Uterus (tissue), 4 donors: ENCODE measurements around the gene RIPK1. TPM values are rescaled to one million over a fixed set of nuclear protein-coding genes. Genes with fewer than 3 reads are reported as not detected.
"Not testable (repeated sequence)": the region's sequence is repeated elsewhere in the genome, so short reads cannot be mapped to it uniquely, and the experiment has no call there.

ENCODE experiments used
- DNase-seq, 2 donors: peaks; one replicate each; pipeline ENCODE4 v3.0.0-alpha.2; 2019 to 2020
- H3K27ac ChIP-seq, 2 donors: fragments of 200-600 bp; sonication (generic); 1 replicate in 1 of 2; 2 replicates in 1 of 2; pipeline ENCODE4 v1.5.1; 2016 to 2018
- H3K27me3 ChIP-seq, 2 donors: fragments of 200-600 bp; sonication (generic); one replicate each; pipeline ENCODE4 v1.5.1; 2018 to 2019; ENCODE audit warnings: control low read depth in 1 of 2
- H3K36me3 ChIP-seq, 2 donors: fragments of 200-600 bp; sonication (generic); one replicate each; pipeline ENCODE4 v1.5.1; 2019; ENCODE audit warnings: control low read depth in 1 of 2
- H3K4me1 ChIP-seq, 2 donors: fragments of 200-600 bp; sonication (generic); one replicate each; pipeline ENCODE4 v1.5.1; 2018 to 2019; ENCODE audit warnings: control low read depth in 1 of 2
- H3K4me3 ChIP-seq, 2 donors: fragments of 200-600 bp; sonication (generic); 1 replicate in 1 of 2; 2 replicates in 1 of 2; pipeline ENCODE4 v1.5.1; 2018 to 2019; ENCODE audit warnings: mild to moderate bottlenecking in 1 of 2
- H3K9me3 ChIP-seq, 2 donors: fragments of 200-600 bp; sonication (generic); one replicate each; pipeline ENCODE4 v1.5.1; 2019; ENCODE audit warnings: control low read depth in 1 of 2
- POLR2A ChIP-seq, 2 donors: fragments of 450-650 bp; IDR thresholded peaks; one replicate each; pipeline ENCODE4 v1.6.1; 2016; ENCODE audit warnings: antibody characterized with exemption in 2 of 2, mild to moderate bottlenecking in 1 of 2, moderate library complexity in 1 of 2
- intact Hi-C: fragments of 100-400 bp; cut with DNase I; formaldehyde crosslinking; loops from one replicate; pipeline ENCODE4 v1.15.1; 2023; ENCODE audit warnings: low total_unique reads
- total RNA-seq, 4 donors: library from RNA; depleted of rRNA in 3 of 4; stranded (reverse); fragments of >200 nt in 3 of 4; gene quantifications; one replicate each; pipeline versions ENCODE4 v1.1.0 to v1.2.4, GENCODE V29; 2014 to 2023
- TF ChIP-seq, protein P1 (sequence below), 4 experiments: fragments of 200-600 bp in 2 of 4; fragments of 450-650 bp in 2 of 4; sonication (generic) in 2 of 4; IDR thresholded peaks; one replicate each; pipeline ENCODE4 v1.5.1; 2016 to 2019; ENCODE audit warnings: antibody characterized with exemption in 4 of 4, mild to moderate bottlenecking in 2 of 4, moderate library complexity in 1 of 4
- donor health status: DM: yes; HTN: yes; CAD: no.

RIPK1 gene
- total RNA-seq, 4 donors from 2014 or later: 11.5 to 35.0 (median 30.1) TPM

DNA sequence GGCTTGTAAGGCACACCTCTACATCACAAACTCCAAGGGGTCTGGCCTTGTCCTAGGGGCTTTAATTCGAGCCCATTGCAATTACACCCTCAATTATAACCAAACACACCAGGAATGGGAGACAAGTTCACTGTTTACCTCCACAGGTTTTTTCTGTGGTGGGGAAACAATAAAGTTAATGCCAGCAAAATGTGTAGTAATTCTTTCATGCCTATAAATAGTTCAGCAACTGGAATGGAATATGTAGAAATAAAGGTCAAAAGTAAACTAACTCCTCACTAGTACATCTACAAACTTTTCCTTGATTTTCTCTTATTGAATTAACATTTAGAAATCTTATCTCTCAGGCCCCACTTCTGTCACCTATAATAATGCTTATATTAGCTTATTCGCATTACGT lies 27.1 kb upstream of the RIPK1 start:
- Histone ChIP-seq H3K27me3 (no peaks in the 10 kb centered on the region), H3K9me3 (no peaks in the 10 kb centered on the region), H3K4me1 (no peaks in the 10 kb centered on the region), H3K27ac (no peak overlapping the region), H3K4me3 (no peak overlapping the region), H3K36me3 (no peaks in the 10 kb centered on the region)
- intact Hi-C loops: no loop called here
- DNase-seq: no peak
- TF ChIP-seq POLR2A (IDR thresholded peaks at IDR 0.05): no peak
- TF ChIP-seq, protein P1, sequence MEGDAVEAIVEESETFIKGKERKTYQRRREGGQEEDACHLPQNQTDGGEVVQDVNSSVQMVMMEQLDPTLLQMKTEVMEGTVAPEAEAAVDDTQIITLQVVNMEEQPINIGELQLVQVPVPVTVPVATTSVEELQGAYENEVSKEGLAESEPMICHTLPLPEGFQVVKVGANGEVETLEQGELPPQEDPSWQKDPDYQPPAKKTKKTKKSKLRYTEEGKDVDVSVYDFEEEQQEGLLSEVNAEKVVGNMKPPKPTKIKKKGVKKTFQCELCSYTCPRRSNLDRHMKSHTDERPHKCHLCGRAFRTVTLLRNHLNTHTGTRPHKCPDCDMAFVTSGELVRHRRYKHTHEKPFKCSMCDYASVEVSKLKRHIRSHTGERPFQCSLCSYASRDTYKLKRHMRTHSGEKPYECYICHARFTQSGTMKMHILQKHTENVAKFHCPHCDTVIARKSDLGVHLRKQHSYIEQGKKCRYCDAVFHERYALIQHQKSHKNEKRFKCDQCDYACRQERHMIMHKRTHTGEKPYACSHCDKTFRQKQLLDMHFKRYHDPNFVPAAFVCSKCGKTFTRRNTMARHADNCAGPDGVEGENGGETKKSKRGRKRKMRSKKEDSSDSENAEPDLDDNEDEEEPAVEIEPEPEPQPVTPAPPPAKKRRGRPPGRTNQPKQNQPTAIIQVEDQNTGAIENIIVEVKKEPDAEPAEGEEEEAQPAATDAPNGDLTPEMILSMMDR (IDR thresholded peaks at IDR 0.05): no peak

DNA sequence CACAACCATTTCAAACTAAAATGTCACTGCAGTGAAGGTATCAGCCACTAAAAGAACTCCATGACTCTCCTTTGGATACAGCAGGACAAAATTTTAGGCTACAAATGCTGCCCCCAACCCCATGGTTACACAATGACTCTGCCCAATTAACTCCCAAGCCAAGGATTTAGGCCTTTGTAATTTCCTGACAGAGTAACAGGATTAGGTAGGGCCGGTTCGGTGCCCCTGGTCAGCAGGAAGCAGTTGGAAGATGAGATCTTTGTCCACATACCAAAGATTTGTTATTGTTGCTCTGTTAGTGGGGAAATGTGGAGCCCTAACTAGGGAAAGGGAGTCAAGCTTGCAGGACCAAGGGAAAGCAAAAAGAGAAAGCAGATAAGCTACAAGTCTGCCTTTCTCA lies 26.7 kb upstream of the RIPK1 start:
- no peaks in the 10 kb centered on the region for H3K9me3 ChIP-seq
- H3K36me3 ChIP-seq: no peaks in the 10 kb centered on the region
- TF ChIP-seq, protein P1 (IDR thresholded peaks at IDR 0.05): no peak
- TF ChIP-seq POLR2A (IDR thresholded peaks at IDR 0.05): no peak
- no peak for DNase-seq
- no peak overlapping the region for H3K4me3 ChIP-seq
- H3K27me3 ChIP-seq: no peaks in the 10 kb centered on the region
- H3K4me1 ChIP-seq: no peaks in the 10 kb centered on the region
- H3K27ac ChIP-seq: no peak overlapping the region
- intact Hi-C loops: no loop called here

DNA sequence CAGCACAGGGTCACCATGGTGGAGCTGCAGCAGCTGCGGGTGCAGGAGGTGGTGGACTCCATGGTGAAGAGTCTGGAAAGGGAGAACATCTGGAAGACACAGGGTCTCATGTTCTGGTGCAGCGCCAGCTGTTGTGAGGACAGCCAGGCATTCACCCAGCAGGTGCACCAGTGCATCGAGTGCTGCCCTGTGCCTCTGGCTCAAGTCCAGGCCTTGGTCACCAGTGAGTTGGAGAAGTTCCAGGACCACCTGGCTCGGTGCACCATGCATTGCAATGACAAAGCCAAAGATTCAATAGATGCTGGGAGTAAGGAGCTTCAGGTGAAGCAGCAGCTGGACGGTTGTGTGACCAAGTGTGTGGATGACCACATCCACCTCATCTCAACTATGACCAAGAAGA lies 22.9 kb upstream of the RIPK1 start:
- no peak for TF ChIP-seq POLR2A (IDR thresholded peaks at IDR 0.05)
- TF ChIP-seq, protein P1 (IDR thresholded peaks at IDR 0.05): no peak
- no peaks in the 10 kb centered on the region for H3K36me3 ChIP-seq
- H3K4me1 ChIP-seq: no peaks in the 10 kb centered on the region
- intact Hi-C loops: no loop called here
- H3K9me3 ChIP-seq: no peaks in the 10 kb centered on the region
- no peaks in the 10 kb centered on the region for H3K27me3 ChIP-seq
- H3K4me3 ChIP-seq: no peak overlapping the region
- H3K27ac ChIP-seq: no peak overlapping the region
- DNase-seq: no peak

DNA sequence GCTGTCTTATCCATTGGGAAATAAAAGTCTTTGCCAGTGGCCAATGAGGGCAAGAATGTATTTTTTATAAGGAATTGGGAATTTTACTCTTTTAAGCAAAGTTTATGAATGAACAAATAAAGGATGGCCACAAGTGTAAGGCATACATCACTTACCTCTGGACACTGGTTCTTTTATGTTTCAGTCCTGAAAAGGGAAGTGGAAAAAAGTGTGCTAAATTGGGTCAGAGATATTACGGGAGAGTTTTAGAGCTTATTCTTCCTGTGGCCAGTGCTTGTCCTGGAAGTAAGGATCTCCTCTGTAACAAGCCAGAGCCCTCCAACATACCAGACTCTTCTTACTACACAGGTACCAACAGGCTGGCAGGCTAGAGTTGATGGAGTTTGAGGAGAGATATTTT lies 22.5 kb upstream of the RIPK1 start:
- intact Hi-C loops: no loop called here
- Histone ChIP-seq H3K27me3 (no peaks in the 10 kb centered on the region), H3K9me3 (no peaks in the 10 kb centered on the region), H3K4me3 (no peak overlapping the region), H3K27ac (no peak overlapping the region), H3K4me1 (no peaks in the 10 kb centered on the region), H3K36me3 (no peaks in the 10 kb centered on the region)
- TF ChIP-seq POLR2A (IDR thresholded peaks at IDR 0.05): no peak
- TF ChIP-seq, protein P1 (IDR thresholded peaks at IDR 0.05): no peak
- DNase-seq: no peak

DNA sequence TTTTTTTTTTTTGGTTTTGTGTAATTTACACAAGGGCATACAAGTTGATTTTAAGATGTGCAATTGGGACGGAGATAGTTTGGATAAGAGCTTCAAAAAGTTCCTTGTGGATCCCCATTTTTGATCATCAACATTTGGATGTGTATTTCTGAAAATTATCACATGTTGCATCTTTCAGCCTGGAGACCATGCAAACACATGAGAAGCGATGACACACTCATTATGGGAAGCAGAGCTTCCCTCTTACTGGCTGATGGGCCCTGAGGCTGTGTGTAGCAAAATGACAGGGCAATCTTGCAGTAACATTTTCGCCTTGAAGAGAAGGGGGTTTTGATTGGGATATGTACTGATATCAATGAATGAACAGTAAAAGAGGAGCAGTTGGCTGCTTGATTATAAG lies 22.0 kb upstream of the RIPK1 start:
- H3K36me3 ChIP-seq: no peaks in the 10 kb centered on the region
- no peak for DNase-seq
- no peak overlapping the region for H3K27ac ChIP-seq
- no peaks in the 10 kb centered on the region for H3K4me1 ChIP-seq
- no peaks in the 10 kb centered on the region for H3K27me3 ChIP-seq
- no peaks in the 10 kb centered on the region for H3K9me3 ChIP-seq
- no peak overlapping the region for H3K4me3 ChIP-seq
- intact Hi-C loops: no loop called here
- TF ChIP-seq, protein P1 (IDR thresholded peaks at IDR 0.05): no peak
- no peak for TF ChIP-seq POLR2A (IDR thresholded peaks at IDR 0.05)

DNA sequence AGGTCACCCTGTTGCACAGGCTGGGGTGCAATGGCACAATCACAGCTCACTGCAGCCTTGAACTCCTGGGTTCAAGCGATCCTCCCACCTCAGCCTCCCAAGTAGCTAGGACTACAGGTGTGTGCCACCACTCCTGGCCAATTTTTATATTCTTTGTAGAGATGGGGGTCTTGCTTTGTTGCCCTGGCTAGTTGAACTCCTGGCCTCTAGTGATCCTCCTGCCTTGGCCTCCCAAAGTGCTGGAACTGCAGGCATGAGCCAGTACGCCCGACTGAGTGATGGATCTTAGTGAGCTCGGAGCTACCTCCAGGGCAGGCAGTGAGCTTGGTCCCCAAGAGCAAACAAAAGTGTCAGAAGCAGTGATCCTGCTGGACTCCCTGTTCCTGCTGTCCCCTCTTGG lies 20.3 kb upstream of the RIPK1 start:
- H3K27ac ChIP-seq, H3K27me3 ChIP-seq, H3K4me1 ChIP-seq, DNase-seq, intact Hi-C loops, H3K9me3 ChIP-seq, H3K4me3 ChIP-seq, H3K36me3 ChIP-seq: not testable (repeated sequence)
